GM20000 (cell line): ENCODE results near the gene CDH12.

Source experiments
- DNase-seq: peaks from one replicate; pipeline ENCODE4 v3.0.0; 2012; ENCODE audit warnings: low spot score
- TF ChIP-seq, protein P1 (sequence below): IDR thresholded peaks from 2 replicates; pipeline ENCODE4 v1.5.1; 2012; ENCODE audit warnings: mild to moderate bottlenecking, control low read depth; ENCODE audit errors: extremely low read depth, missing control alignments

Gene CDH12

DNA sequence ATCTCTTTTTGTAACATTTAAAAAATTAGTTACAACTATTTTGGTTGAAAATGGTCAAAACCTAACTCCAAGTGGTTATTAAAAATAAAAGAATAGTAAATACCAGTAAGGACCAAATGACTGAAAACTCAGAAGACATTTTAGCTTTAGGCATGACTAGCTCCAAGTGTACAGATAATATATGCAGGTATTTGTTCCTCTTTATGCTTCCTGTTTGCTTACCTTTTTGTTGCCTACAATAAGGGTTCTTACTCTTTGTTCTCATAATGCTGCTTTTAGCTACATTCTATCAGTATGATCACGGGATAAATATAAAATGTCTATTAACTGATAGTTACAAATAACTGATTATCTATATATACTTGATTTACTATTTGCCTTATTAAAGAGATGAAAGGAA, 259.6 kb downstream of the CDH12 start:
- TF ChIP-seq, protein P1, sequence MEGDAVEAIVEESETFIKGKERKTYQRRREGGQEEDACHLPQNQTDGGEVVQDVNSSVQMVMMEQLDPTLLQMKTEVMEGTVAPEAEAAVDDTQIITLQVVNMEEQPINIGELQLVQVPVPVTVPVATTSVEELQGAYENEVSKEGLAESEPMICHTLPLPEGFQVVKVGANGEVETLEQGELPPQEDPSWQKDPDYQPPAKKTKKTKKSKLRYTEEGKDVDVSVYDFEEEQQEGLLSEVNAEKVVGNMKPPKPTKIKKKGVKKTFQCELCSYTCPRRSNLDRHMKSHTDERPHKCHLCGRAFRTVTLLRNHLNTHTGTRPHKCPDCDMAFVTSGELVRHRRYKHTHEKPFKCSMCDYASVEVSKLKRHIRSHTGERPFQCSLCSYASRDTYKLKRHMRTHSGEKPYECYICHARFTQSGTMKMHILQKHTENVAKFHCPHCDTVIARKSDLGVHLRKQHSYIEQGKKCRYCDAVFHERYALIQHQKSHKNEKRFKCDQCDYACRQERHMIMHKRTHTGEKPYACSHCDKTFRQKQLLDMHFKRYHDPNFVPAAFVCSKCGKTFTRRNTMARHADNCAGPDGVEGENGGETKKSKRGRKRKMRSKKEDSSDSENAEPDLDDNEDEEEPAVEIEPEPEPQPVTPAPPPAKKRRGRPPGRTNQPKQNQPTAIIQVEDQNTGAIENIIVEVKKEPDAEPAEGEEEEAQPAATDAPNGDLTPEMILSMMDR: no peak
- DNase-seq: no peak

DNA sequence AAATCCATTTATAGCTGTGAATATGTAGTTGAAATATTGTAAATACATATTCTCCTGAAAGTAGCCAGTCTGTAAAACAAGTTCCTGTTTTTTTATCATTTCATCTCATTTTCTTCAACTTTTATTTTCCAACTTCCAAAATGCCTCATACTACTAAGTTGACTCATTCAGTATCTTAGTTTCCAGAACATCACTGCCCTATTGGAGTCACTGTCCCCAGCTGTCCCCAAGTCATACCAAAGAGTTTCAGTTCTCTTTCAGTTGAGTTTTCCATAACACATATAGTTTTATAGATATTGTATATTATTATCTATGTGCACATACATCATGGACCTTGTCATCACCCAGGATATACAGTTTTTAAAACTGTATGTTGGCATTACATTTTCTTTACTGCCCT, 261.7 kb downstream of the CDH12 start:
- TF ChIP-seq, protein P1: no peak
- DNase-seq: no peak

DNA sequence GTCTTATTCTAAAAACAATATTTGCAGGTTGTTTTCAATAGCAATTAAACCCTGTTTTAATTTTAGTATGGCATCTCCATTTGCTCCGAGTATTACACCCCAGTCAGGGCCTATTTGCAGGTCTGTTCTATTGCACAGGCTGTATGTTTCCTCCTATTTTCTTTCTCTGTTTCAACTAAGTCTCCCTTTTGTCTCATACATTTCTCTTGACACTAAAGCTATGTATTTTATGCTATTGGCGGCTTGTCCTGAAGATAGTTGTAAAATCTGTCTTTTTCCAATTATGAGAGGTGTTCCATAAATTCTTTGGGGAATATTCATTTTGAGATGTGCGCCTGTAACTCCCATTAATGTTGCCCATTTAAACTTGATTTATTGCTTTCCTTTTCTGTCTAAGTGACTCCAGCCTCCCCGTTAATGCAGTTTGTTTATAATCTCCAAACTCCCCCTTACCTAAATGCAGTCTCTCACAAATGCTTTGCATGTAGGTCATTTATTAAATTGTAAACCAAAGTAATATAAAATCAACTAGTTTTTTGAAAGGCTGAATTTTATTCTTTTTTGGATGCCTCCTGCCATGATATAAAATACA, 262.4 kb downstream of the CDH12 start:
- DNase-seq: no peak
- TF ChIP-seq, protein P1: no peak

DNA sequence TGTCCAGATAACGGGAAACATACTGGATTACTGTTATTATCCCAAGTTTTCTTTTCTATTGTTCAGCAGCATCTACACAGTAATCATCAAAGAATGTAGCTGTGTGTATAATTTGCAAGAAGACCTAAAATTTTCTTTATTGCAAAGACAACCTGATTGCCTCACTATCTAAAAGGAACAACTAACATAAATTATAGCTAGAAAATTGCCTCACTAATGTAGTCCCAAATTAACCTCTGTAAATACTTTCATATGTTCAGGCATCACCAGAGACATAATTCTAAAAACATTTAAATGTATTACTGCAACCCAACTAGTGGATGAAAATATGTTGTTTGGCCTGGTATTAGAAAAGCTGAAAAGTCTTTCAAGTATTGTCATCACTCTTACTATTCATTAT, 275.4 kb downstream of the CDH12 start:
- no peak for DNase-seq

DNA sequence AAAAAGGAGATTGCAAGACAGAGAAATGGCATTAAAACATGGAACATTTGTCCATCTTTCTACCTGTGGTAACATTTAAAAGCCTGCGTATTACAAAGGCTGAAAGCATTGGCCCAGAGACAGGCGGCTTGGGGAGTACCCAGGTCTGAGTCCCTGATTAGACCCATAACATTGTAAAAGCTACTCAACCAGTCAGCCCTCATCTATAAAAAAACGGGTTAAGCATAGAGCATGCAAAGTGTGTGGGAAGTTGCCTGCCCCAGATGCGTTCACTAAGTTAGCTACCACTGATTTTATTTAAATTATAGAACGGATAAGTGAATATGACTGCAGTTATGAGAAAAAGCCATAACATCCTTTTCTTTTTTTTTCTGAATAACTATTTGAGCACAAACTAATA, 276.1 kb downstream of the CDH12 start:
- no peak for DNase-seq
- TF ChIP-seq, protein P1: no peak

More for the DNA sequence above, 275.4 kb downstream of the CDH12 start:
- TF ChIP-seq, protein P1: no peak

DNA sequence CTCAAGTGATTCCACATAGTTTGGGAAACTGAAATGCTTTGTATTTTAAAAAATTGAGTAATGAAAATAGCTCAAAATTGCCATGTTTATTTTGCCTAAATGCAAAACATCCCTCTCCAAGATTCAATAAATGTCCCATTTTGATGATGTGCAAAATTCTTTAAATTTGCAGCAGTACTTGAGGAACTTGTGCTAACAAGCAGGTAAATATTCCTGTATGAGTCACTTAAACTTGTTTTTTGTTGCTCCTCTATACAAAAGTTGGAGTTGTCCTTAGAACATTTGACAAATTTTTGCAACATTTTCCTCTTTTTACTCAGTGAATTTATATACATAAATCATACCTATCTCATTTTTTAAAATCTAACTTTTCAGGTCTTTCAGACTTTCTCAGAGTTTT, 280.2 kb downstream of the CDH12 start:
- DNase-seq: no peak
- TF ChIP-seq, protein P1: no peak

DNA sequence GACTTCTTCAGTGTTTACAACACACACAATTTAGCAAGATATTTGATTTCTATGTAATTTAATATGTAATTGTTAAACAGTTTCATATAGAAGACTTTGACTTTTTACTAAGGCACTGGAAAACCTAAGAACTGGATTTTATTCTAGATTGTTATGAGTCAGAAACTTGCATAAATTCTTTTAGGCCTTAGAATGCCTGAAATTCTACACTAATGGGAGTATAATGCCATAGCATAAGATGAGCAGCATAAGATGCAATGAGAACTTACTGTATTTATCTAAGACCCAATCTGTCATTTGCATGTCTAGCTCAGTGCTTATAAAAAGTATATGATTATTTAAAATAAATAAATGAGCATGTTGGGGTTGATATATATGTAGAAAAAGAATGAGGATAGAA, 285.2 kb downstream of the CDH12 start:
- TF ChIP-seq, protein P1: no peak
- DNase-seq: no peak
